GM12878 (cell line): ENCODE results near the gene CYBC1. TPM values are rescaled to one million over a fixed set of nuclear protein-coding genes. Genes with fewer than 3 reads are reported as not detected.

Source experiments
- ATAC-seq: fragments of 200-7000 bp; cut with Tn5 transposase; 3 replicates; pipeline ENCODE4 v1.9.1; 2020; ENCODE audit warnings: mild to moderate bottlenecking, moderate library complexity
- BruUV-seq: library from RNA; stranded (reverse); fragments of 400-500 nt; replicated peaks from 2 replicates; lab custom pipeline; 2021; lab: Mats Ljungman, UMichigan
- CTCF ChIA-PET: fragments of 300-600 bp; sonication (Branson Sonifier 250); formaldehyde crosslinking; extraction: SDS; loops from one replicate; lab custom pipeline; 2021; ENCODE audit warnings: inconsistent platforms; lab: Yijun Ruan, JAX
- POLR2A ChIA-PET: fragments of 350-600 bp; formaldehyde crosslinking; extraction: SDS; loops from one replicate; lab custom pipeline; 2021; ENCODE audit warnings: inconsistent platforms; lab: Charles Lee
- RAD21 ChIA-PET: fragments of 300-600 bp; sonication (Branson Sonifier 250); formaldehyde crosslinking; loops from one replicate; lab custom pipeline; 2023; ENCODE audit warnings: antibody characterized with exemption; ENCODE audit not compliant: unreplicated experiment; lab: Charles Lee
- SMC1A ChIA-PET: fragments of 300-600 bp; sonication (Branson Sonifier 250); formaldehyde crosslinking; loops from one replicate; lab custom pipeline; 2023; ENCODE audit not compliant: unreplicated experiment, uncharacterized antibody; lab: Charles Lee
- DNase-seq: peaks from one replicate; pipeline ENCODE4 v3.0.0-alpha.2; 2011; ENCODE audit warnings: low read depth, low spot score
- FAIRE-seq: peaks from 3 replicates; lab custom pipeline; 2011; peaks lifted over from hg19 to GRCh38; lab: Jason Lieb, UNC
- H2AFZ ChIP-seq: 2 replicates; pipeline ENCODE4 v1.6.0; 2011; ENCODE audit warnings: low read depth, low read length, control low read depth; ENCODE audit not compliant: control insufficient read depth
- H3K27ac ChIP-seq: 2 replicates; pipeline ENCODE4 v1.5.1; 2011; ENCODE audit warnings: control low read depth; ENCODE audit not compliant: control insufficient read depth, insufficient read depth
- H3K27me3 ChIP-seq, 2 experiments: replicated peaks in 1 of 2; 2 replicates each; pipeline versions ENCODE4 v1.6.0 to v1.6.1; 2011; ENCODE audit warnings: low read length in 1 of 2; ENCODE audit not compliant: control insufficient read depth in 2 of 2, insufficient read depth in 2 of 2
- H3K36me3 ChIP-seq, 2 experiments: 2 replicates each; pipeline ENCODE4 v1.5.1; 2011; ENCODE audit warnings: low read length in 1 of 2; ENCODE audit not compliant: control insufficient read depth in 2 of 2, insufficient read depth in 2 of 2
- H3K4me1 ChIP-seq: 2 replicates; pipeline ENCODE4 v1.6.1; 2011; ENCODE audit warnings: mild to moderate bottlenecking, low read length, moderate library complexity, mixed read lengths; ENCODE audit not compliant: control insufficient read depth, insufficient read depth
- H3K4me2 ChIP-seq: 2 replicates; pipeline ENCODE4 v1.6.0; 2011; ENCODE audit warnings: control low read depth; ENCODE audit not compliant: control insufficient read depth, insufficient read depth
- H3K4me3 ChIP-seq: fragments of 200-600 bp; sonication (generic); 2 replicates; pipeline ENCODE4 v1.5.1; 2016
- H3K79me2 ChIP-seq: 2 replicates; pipeline ENCODE4 v1.6.0; 2011; ENCODE audit warnings: low read length; ENCODE audit not compliant: control insufficient read depth, insufficient read depth
- H3K9ac ChIP-seq: 2 replicates; pipeline ENCODE4 v1.8.0; 2011; ENCODE audit warnings: low read length, control low read depth, mixed read lengths; ENCODE audit not compliant: control insufficient read depth, insufficient read depth
- H3K9me3 ChIP-seq: replicated peaks from 3 replicates; pipeline ENCODE4 v1.5.1; 2011; ENCODE audit warnings: mild to moderate bottlenecking, low read length; ENCODE audit not compliant: control insufficient read depth, insufficient read depth
- H4K20me1 ChIP-seq: 2 replicates; pipeline ENCODE4 v1.6.0; 2011; ENCODE audit not compliant: control insufficient read depth, insufficient read depth
- ASH2L ChIP-seq: fragments of 300-600, 200-600 bp; sonication (generic); IDR thresholded peaks from 2 replicates; pipeline ENCODE4 v1.6.1; 2017; ENCODE audit warnings: low read depth, mild to moderate bottlenecking, borderline replicate concordance
- CHD2 ChIP-seq: IDR thresholded peaks from 2 replicates; pipeline ENCODE4 v1.6.1; 2011; ENCODE audit warnings: low read depth, low read length, improper control_type of control experiment, borderline replicate concordance
- EP300 ChIP-seq, 2 experiments: fragments of 150-350 bp in 1 of 2; IDR thresholded peaks; 2 replicates each; pipeline ENCODE4 v1.6.1; 2011 to 2012; ENCODE audit warnings: low read depth in 2 of 2, low read length in 2 of 2, borderline replicate concordance in 1 of 2, improper control_type of control experiment in 1 of 2, inconsistent platforms in 1 of 2; ENCODE audit not compliant: control insufficient read depth in 1 of 2
- IRF3 ChIP-seq: fragments of 450-650 bp; IDR thresholded peaks from 2 replicates; pipeline ENCODE4 v1.6.1; 2014; ENCODE audit warnings: mild to moderate bottlenecking
- POLR2A ChIP-seq: IDR thresholded peaks from 2 replicates; pipeline ENCODE4 v1.6.1; 2011; ENCODE audit warnings: low read depth, mild to moderate bottlenecking, low read length
- RAD21 ChIP-seq: IDR thresholded peaks from 2 replicates; pipeline ENCODE4 v1.6.1; 2011; ENCODE audit warnings: mild to moderate bottlenecking, low read depth, low read length, moderate library complexity; ENCODE audit not compliant: insufficient read depth
- TARDBP ChIP-seq: IDR thresholded peaks from 2 replicates; pipeline ENCODE4 v1.6.1; 2016; ENCODE audit warnings: borderline replicate concordance
- TCF7 ChIP-seq: IDR thresholded peaks from 2 replicates; pipeline ENCODE4 v1.6.1; 2014; ENCODE audit warnings: antibody characterized with exemption, borderline replicate concordance
- ZNF592 ChIP-seq: fragments of 450-650 bp; IDR thresholded peaks from 2 replicates; pipeline ENCODE4 v1.6.1; 2017; ENCODE audit warnings: mild to moderate bottlenecking, moderate library complexity
- WGBS: methylation state at CpG from one replicate; pipeline ENCODE4 v1.1.6; 2016; ENCODE audit warnings: low lambda C conversion rate; ENCODE audit not compliant: insufficient replicate concordance, insufficient coverage; ENCODE audit errors: missing lambda C conversion rate; 5-methylcytosine and 5-hydroxymethylcytosine counted together
- in situ Hi-C: fragments of 300-500 bp; cut with MboI; formaldehyde crosslinking; loops from 9 replicates; pipeline ENCODE4 v1.14.3; 2018; ENCODE audit warnings: mixed read lengths
- intact Hi-C: fragments of 100-400 bp; cut with micrococcal nuclease; formaldehyde crosslinking; loops from one replicate; pipeline ENCODE4 v1.14.2; 2022; ENCODE audit not compliant: unreplicated experiment
- polyA plus RNA-seq, 11 experiments: library from polyadenylated mRNA; depleted of rRNA in 4 of 11; unstranded in 6 of 11; stranded (reverse) in 5 of 11; fragments of >200 nt; fragmentation: Nextera tagmentation in 4 of 11; fragmentation: Illumina TruSeq in 1 of 11; extraction: Ambion mirVana in 4 of 11; extraction: Trizol in 1 of 11; gene quantifications; 1 replicate in 1 of 11; 2 replicates in 10 of 11; pipeline versions ENCODE4 v1.2.1 to v1.2.3, GENCODE V29; 2011 to 2016; ENCODE audit warnings: inconsistent platforms in 2 of 11, missing spikeins in 2 of 11, low read depth in 1 of 11
- total RNA-seq, 4 experiments: library from RNA; depleted of rRNA in 3 of 4; stranded (reverse); fragments of >200 nt in 3 of 4; fragmentation: Illumina TruSeq in 1 of 4; extraction: Trizol in 1 of 4; gene quantifications; 2 replicates each; pipeline versions ENCODE4 v1.2.1 to v1.2.3, GENCODE V29; 2013 to 2021
- TF ChIP-seq, protein P1 (sequence below): fragments of 450-650 bp; IDR thresholded peaks from 2 replicates; pipeline ENCODE4 v1.6.1; 2016; ENCODE audit warnings: mild to moderate bottlenecking
- TF ChIP-seq, protein P2 (sequence below): fragments of 450-650 bp; IDR thresholded peaks from 2 replicates; pipeline ENCODE4 v1.6.1; 2017; ENCODE audit warnings: mild to moderate bottlenecking, low read depth, inconsistent platforms; ENCODE audit not compliant: poor library complexity, severe bottlenecking
- TF ChIP-seq, protein P3 (sequence below): fragments of 450-650 bp; IDR thresholded peaks from 2 replicates; pipeline ENCODE4 v1.6.1; 2017; ENCODE audit warnings: borderline replicate concordance

The CYBC1 gene
- total and polyA plus RNA-seq, 10 of the 15 experiments (the other 5 are each of a cell fraction or from before 2014, with no cell fraction given) = 4.2 to 162 (median 133) TPM

DNA sequence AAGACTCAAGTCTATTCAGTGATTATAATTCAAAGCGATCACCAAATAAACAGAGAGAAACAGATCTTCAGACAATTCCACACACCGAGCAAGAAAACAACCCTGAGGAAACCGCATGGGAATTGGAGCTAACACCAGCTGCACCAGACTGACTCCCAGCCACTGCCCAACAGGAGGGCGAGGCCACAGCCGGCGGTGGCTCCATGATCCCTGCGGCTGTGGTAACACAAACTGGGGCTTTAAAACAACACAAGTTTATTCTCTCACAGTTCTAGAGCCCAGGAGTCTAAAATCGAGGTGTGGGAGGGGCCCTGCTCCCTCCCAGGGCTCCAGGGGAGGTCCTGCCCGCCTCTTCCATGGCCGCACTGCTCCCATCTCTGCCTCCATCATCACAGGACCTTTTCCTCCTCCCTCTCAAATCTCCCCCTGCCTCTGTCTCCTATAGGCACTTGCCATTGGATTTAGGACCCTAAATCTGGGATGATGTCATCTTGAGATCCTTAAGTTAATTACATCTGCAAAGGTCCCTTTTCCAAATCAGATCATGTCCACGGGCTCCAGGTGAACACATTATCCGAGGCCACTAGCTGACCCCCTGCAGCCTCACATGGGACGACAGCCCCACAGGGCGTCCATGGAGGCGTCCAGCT is 42.1 kb downstream of the CYBC1 start:
- ChIA-PET POLR2A (no interaction called here), CTCF (interaction anchor here (0.7 kb wide), 1 partner anchor 35 kb away, joined by 4 read pairs; no protein-coding TSS in a partner anchor), SMC1A (interaction anchor here (1.2 kb wide), 1 partner anchor 59 kb away, joined by 4 read pairs; no protein-coding TSS in a partner anchor), RAD21 (no interaction called here)
- H3K4me2 ChIP-seq = no peak overlapping the region
- ATAC-seq (no peak), DNase-seq (no peak), FAIRE-seq (no peak)
- no peaks in the 10 kb centered on the region for H3K4me1 ChIP-seq
- H3K27ac ChIP-seq = no peak overlapping the region
- WGBS = 95% methylated on average over 15 of the region's 15 CpGs
- no peaks in the 10 kb centered on the region for H3K9me3 ChIP-seq
- in situ Hi-C loops = loop anchor here (5.0 kb wide), 1 partner anchor 56 kb away; no protein-coding TSS in a partner anchor
- no peak overlapping the region for H3K4me3 ChIP-seq
- H3K79me2 ChIP-seq = no peaks in the 10 kb centered on the region
- no TSS peak for BruUV-seq
- H4K20me1 ChIP-seq = no peaks in the 10 kb centered on the region
- no peaks in the 10 kb centered on the region for H3K27me3 ChIP-seq
- no peak overlapping the region for H2AFZ ChIP-seq
- peaks cover 0 to 11% of the 10 kb centered on the region in 2 experiments; a peak in 2 of 4 replicates for H3K36me3 ChIP-seq
- intact Hi-C loops = no loop called here
- no peak overlapping the region for H3K9ac ChIP-seq
- TF ChIP-seq EP300 (IDR thresholded peaks at IDR 0.05; ENCODE audit: borderline replicate concordance in 1 of 2, control insufficient read depth in 1 of 2, low read depth in 2 of 2, low read length in 2 of 2) (no peak), ZNF592 (no peak), ASH2L (no peak), RAD21 (no peak), CHD2 (no peak), IRF3 (no peak), TCF7 (no peak), POLR2A (no peak), TARDBP (no peak)
- TF ChIP-seq, protein P1, sequence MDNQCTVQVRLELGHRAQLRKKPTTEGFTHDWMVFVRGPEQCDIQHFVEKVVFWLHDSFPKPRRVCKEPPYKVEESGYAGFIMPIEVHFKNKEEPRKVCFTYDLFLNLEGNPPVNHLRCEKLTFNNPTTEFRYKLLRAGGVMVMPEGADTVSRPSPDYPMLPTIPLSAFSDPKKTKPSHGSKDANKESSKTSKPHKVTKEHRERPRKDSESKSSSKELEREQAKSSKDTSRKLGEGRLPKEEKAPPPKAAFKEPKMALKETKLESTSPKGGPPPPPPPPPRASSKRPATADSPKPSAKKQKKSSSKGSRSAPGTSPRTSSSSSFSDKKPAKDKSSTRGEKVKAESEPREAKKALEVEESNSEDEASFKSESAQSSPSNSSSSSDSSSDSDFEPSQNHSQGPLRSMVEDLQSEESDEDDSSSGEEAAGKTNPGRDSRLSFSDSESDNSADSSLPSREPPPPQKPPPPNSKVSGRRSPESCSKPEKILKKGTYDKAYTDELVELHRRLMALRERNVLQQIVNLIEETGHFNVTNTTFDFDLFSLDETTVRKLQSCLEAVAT = no peak
- TF ChIP-seq, protein P2, sequence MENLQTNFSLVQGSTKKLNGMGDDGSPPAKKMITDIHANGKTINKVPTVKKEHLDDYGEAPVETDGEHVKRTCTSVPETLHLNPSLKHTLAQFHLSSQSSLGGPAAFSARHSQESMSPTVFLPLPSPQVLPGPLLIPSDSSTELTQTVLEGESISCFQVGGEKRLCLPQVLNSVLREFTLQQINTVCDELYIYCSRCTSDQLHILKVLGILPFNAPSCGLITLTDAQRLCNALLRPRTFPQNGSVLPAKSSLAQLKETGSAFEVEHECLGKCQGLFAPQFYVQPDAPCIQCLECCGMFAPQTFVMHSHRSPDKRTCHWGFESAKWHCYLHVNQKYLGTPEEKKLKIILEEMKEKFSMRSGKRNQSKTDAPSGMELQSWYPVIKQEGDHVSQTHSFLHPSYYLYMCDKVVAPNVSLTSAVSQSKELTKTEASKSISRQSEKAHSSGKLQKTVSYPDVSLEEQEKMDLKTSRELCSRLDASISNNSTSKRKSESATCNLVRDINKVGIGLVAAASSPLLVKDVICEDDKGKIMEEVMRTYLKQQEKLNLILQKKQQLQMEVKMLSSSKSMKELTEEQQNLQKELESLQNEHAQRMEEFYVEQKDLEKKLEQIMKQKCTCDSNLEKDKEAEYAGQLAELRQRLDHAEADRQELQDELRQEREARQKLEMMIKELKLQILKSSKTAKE = no peak
- TF ChIP-seq, protein P3, sequence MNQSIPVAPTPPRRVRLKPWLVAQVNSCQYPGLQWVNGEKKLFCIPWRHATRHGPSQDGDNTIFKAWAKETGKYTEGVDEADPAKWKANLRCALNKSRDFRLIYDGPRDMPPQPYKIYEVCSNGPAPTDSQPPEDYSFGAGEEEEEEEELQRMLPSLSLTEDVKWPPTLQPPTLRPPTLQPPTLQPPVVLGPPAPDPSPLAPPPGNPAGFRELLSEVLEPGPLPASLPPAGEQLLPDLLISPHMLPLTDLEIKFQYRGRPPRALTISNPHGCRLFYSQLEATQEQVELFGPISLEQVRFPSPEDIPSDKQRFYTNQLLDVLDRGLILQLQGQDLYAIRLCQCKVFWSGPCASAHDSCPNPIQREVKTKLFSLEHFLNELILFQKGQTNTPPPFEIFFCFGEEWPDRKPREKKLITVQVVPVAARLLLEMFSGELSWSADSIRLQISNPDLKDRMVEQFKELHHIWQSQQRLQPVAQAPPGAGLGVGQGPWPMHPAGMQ = no peak
